GM10248 (cell line): Measurements from ENCODE around the gene STRADA.

Source experiments
- CTCF ChIA-PET: fragments of 300-600 bp; sonication (Branson Sonifier 250); formaldehyde crosslinking; extraction: SDS; loops from one replicate; lab custom pipeline; 2021; ENCODE audit warnings: antibody characterized with exemption; lab: Yijun Ruan, JAX
- POLR2A ChIA-PET: fragments of 350-650 bp; sonication (Branson Sonifier 250); formaldehyde crosslinking; extraction: SDS; loops from one replicate; lab custom pipeline; 2020; ENCODE audit warnings: antibody characterized with exemption; lab: Yijun Ruan, JAX
- DNase-seq: peaks from one replicate; pipeline ENCODE4 v3.0.0; 2012; ENCODE audit errors: extremely low spot score
- TF ChIP-seq, protein P1 (sequence below): IDR thresholded peaks from 2 replicates; pipeline ENCODE4 v1.5.1; 2012; ENCODE audit warnings: mild to moderate bottlenecking, low read depth; ENCODE audit errors: extremely low read depth, missing control alignments, control extremely low read depth

STRADA gene

DNA sequence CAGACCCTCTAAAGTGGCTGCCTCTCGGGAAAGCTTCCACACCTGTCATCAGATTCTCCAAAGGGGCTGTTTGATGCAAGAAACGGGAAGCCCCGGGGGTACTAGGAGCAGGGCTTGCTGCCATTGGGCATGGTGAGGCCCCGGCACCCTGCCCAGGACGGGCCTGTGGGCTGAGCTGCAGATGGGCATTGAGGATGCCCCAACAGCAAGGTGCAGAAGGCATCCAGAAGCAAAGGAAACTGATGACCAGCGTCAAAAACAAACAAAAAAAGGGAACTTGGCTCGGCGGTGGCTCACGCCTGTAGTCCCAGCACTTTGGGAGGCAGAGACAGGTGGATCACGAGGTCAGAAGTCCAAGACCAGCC is 40.2 kb downstream of the STRADA start:
- POLR2A ChIA-PET: interaction anchor here (0.6 to 1.5 kb wide), 3 partner anchors 9 to 1219 kb away, joined by 3 to 7 read pairs (median 3); no protein-coding TSS in a partner anchor

DNA sequence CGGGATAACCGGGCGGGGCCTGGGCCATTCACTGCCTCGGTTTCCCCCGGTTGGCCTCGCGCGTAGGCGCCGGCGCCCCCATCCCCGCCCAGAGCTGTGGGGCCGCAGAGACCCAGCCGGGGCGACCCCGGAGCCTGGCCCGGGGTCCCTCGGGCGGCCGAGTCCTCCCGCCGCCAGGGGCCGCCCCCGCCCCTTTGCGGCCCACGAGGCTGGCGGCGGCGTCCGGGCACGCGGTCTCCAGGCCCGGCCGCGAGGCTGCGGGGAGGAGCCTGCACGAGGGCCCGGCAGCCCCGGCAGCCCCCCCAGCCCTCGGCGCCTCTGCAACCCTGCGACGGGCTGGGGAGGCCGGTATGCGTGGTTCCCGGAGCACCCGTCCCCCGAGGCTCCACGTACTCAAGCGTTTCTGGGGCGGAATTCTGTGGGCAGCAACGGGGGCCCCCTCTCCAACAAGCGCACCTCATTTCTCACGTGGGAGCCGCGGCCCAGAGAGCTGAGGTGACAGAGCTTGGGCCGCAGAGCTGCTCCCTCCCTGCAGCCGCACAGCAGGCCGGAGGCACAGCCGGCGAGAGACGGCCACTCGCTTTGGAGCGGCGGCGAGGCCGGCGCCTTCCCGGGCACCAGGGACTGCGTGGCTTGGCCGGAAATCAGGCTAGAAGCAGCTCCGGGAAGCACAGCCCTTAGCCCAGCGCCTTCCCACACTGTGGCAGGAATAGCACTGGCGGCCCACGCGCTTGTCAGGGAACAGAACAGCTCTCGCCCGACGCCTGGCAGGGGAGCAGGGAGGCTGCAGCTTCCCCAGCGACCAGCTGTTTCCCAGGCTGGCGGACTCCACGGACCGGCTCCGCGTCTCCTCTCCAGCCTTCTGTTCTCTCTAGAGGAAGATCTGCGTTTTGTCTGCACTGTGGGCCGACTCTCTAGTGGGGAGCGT is 40.8 kb downstream of the STRADA start:
- TF ChIP-seq, protein P1, sequence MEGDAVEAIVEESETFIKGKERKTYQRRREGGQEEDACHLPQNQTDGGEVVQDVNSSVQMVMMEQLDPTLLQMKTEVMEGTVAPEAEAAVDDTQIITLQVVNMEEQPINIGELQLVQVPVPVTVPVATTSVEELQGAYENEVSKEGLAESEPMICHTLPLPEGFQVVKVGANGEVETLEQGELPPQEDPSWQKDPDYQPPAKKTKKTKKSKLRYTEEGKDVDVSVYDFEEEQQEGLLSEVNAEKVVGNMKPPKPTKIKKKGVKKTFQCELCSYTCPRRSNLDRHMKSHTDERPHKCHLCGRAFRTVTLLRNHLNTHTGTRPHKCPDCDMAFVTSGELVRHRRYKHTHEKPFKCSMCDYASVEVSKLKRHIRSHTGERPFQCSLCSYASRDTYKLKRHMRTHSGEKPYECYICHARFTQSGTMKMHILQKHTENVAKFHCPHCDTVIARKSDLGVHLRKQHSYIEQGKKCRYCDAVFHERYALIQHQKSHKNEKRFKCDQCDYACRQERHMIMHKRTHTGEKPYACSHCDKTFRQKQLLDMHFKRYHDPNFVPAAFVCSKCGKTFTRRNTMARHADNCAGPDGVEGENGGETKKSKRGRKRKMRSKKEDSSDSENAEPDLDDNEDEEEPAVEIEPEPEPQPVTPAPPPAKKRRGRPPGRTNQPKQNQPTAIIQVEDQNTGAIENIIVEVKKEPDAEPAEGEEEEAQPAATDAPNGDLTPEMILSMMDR: peak; percentile 44
- DNase-seq: peak; percentile 79
- ChIA-PET CTCF (interaction anchor here (1.1 to 1.7 kb wide), 6 partner anchors 8 to 275 kb away, joined by 3 to 5 read pairs (median 4); partner anchors contain the start of gene DDX42), POLR2A (interaction anchor here (0.9 to 1.5 kb wide), 2 partner anchors 10 to 14 kb away, joined by 3 read pairs; no protein-coding TSS in a partner anchor)

More for the DNA sequence above, 40.2 kb downstream of the STRADA start:
- TF ChIP-seq, protein P1: no peak
- no peak for DNase-seq
- CTCF ChIA-PET: interaction anchor here (1.1 to 1.7 kb wide), 6 partner anchors 9 to 276 kb away, joined by 3 to 5 read pairs (median 4); partner anchors contain the start of gene DDX42

DNA sequence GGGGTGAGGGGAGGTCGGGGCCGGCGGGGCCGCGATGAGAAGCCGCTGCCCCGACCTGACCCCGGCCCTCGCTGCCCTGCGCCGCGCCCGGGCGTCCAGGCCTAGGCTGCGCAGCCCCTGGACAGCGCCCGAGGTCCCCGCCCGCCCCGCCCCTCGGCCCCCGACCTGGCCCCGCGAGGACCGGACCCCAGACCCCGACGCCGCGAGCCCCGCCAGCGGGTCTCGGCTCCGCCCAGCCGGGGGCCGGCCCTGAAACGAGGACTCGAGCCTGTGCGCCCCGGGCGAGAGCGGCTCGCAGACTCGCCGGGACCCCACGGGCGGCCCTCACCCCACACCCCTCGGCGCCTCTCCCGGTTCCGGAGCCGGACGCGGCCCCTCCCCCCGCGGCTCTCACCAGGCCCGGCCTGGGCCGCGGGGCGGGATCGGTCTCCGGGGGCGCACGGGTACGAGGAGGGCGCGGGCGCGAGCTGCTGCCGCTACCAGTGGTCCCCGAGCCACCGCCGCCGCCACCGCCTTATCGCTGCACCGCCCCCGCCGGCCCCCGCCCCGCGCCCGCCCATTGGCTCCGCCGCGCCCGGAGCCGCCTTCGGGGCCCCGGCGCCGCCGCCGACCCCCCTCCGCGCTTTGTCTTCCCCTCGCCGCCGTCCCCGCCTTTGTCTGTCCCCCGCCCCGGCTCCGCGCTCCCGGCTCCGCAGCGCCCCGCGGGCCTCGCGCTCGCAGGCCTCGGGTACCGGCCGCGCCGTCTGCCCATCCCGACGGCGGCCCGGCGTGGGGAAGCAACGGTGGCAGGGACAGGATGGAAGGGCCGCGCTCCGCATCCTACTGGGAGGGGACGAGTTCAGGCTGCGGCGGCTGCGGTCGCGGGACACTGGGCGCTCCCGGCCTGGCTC is 41.7 kb downstream of the STRADA start, which contains the start of gene LIMD2:
TSS of gene LIMD2 (minus strand) at position 488 of the 890 bp plus-strand sequence. CDS start 827 bp downstream, outside the sequence.
- ChIA-PET CTCF (no interaction called here), POLR2A (interaction anchor here (1.5 kb wide), 1 partner anchor 14 kb away, joined by 3 read pairs; no protein-coding TSS in a partner anchor)
- DNase-seq: peak; percentile 85
- TF ChIP-seq, protein P1: no peak

DNA sequence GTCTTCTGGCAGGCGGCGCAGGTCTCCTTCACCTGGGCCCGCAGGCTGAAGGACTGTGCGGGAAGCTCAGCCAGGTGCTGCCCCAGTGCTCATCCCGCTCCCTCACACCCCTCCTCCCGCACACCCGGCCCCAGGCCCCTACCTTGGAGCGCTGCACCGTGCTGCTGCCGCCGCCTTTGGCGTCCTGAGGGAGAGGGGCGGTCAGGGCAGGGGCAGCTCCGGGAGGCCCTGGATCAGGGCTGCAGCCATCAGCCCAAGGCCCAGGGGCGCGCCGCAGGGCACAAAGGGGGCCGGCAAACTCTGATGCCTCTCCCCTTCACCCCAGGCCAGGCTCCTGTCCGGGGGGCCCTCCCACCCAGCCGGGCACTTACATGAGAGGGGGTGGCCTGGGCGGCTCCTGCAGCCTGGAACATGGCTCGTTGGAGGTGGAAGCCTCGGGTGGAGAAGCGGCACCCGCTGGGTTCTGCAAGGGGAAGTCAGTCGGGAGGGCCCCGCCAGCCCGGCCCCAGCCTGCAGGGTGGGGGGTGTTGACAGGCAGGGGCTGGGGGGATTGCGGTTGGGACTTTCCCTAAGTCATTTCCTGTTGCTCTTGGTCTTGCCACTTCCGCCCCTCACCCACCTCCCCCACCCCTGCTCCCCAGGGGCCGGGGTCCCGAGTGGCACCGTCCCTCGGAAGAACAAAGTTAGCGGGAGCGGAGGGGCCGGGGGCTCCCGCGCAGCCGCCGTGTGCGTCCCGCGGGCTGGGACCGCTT is 42.5 kb downstream of the STRADA start:
- DNase-seq: peak; percentile 83
- TF ChIP-seq, protein P1: no peak
- CTCF ChIA-PET: interaction anchor here (0.8 to 6.4 kb wide), 14 partner anchors 11 to 144 kb away, joined by 3 to 56 read pairs (median 4); partner anchors contain the start of gene SMARCD2
- POLR2A ChIA-PET: interaction anchor here (1.0 kb wide), 1 partner anchor 43 kb away, joined by 3 read pairs; no protein-coding TSS in a partner anchor

DNA sequence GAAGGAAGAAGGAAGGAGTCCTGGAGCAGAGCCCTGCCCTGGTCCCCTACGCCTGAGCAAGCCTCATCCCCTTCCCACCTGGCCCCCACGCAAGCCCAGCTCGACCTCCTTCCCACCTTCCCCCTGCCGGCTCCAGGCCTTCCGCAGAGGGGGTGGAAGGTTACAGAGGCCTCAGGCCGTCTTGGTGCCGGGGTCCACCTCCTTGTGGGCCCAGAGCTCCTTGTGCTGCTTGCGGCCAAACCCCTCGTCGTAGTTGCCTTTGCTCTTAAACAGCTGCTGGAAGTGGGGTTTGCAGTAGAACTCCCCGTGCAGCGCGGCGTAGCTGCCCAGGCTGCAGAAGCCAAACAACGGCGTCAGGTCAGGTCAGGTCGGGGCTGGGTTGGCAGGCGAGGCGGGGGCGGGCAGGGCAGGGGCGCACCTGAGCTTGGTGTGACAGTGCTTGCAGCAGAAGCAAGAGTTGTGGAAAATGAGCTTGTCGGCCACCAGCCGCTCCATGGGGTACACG is 43.2 kb downstream of the STRADA start:
- no peak for DNase-seq
- TF ChIP-seq, protein P1: no peak
- ChIA-PET POLR2A (interaction anchor here (0.5 to 1.0 kb wide), 3 partner anchors 44 to 90 kb away, joined by 3 to 4 read pairs (median 4); partner anchors contain the start of gene CCDC47), CTCF (interaction anchor here (0.7 to 6.4 kb wide), 17 partner anchors 11 to 145 kb away, joined by 3 to 56 read pairs (median 4); partner anchors contain the start of genes SMARCD2 and STRADA)
